ENCODE data around the gene CCDC141. TPM values are rescaled to one million over a fixed set of nuclear protein-coding genes. Genes with fewer than 3 reads are reported as not detected.

CCDC141 gene
- polyA plus RNA-seq, 2 of the 4 experiments (the other 2 are of a cell fraction): not detected

DNA sequence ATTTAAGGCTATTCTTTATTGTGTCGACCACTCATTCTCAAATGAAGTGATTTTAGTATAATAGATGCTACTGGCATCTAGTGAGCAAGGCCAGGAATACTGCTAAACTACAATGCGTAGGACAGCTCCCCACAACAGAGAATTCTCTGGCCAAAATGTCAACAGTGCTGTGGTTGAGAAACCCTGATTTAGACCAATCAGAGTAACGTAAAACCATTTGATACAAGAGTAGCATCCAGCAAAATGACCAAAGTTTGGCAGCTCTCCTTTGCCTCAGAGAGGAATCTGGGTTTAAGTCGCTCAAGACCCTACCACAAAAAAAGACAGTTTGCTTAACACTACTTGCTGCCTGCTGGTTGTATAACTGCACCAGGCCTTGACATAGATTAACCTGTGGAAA is 205.7 kb downstream of the CCDC141 start:
- no peak for ATAC-seq
- CTCF ChIA-PET: no interaction called here
- POLR2A ChIA-PET: no interaction called here
- no peaks in the 10 kb centered on the region for H3K9me3 ChIP-seq
- no peak overlapping the region for H3K4me2 ChIP-seq
- FAIRE-seq: no peak
- no peak overlapping the region for H3K27ac ChIP-seq
- no peak for DNase-seq (ENCODE audit: low read depth in 1 of 2, low spot score in 1 of 2)
- no peak overlapping the region for H3K4me3 ChIP-seq
- 33% methylated on average over 4 of the region's 4 CpGs for WGBS (ENCODE audit: missing lambda C conversion rate)
- no peak for TF ChIP-seq JUN (IDR thresholded peaks at IDR 0.05)
- no peak for TF ChIP-seq POLR2A (IDR thresholded peaks at IDR 0.05; ENCODE audit: low read length)
- no peak for TF ChIP-seq CBX8 (IDR thresholded peaks at IDR 0.05)
- no peak for TF ChIP-seq EP300 (IDR thresholded peaks at IDR 0.05)
- TF ChIP-seq FOSL2 (IDR thresholded peaks at IDR 0.05): no peak
- no peak for TF ChIP-seq FOSL2 (CRISPR knock-in tag; IDR thresholded peaks at IDR 0.05)
- no peak for TF ChIP-seq KDM5A (IDR thresholded peaks at IDR 0.05)
- no peak for TF ChIP-seq USF2 (IDR thresholded peaks at IDR 0.05)
- no peak for TF ChIP-seq HOXB5 (CRISPR knock-in tag; IDR thresholded peaks at IDR 0.05)
- TF ChIP-seq HEYL (CRISPR knock-in tag; IDR thresholded peaks at IDR 0.05): no peak
- TF ChIP-seq SREBF2 (IDR thresholded peaks at IDR 0.05): no peak
- H3K4me1 ChIP-seq: no peaks in the 10 kb centered on the region

- ChIA-PET POLR2A (no interaction called here), CTCF (no interaction called here)
- no peak for TF ChIP-seq HES2 (IDR thresholded peaks at IDR 0.05)
- no peak for TF ChIP-seq MAFK (IDR thresholded peaks at IDR 0.05; ENCODE audit: partially characterized antibody)
- TF ChIP-seq, protein P1, sequence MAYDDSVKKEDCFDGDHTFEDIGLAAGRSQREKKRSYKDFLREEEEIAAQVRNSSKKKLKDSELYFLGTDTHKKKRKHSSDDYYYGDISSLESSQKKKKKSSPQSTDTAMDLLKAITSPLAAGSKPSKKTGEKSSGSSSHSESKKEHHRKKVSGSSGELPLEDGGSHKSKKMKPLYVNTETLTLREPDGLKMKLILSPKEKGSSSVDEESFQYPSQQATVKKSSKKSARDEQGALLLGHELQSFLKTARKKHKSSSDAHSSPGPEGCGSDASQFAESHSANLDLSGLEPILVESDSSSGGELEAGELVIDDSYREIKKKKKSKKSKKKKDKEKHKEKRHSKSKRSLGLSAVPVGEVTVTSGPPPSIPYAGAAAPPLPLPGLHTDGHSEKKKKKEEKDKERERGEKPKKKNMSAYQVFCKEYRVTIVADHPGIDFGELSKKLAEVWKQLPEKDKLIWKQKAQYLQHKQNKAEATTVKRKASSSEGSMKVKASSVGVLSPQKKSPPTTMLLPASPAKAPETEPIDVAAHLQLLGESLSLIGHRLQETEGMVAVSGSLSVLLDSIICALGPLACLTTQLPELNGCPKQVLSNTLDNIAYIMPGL (CRISPR knock-in tag; IDR thresholded peaks at IDR 0.05; ENCODE audit: borderline replicate concordance): no peak
- no peak for TF ChIP-seq ZSCAN20 (CRISPR knock-in tag; IDR thresholded peaks at IDR 0.05)
- no peak for TF ChIP-seq RCOR1 (IDR thresholded peaks at IDR 0.05; ENCODE audit: low read depth, low read length)
- no peak for TF ChIP-seq FOXS1 (CRISPR knock-in tag; IDR thresholded peaks at IDR 0.05)
- TF ChIP-seq FOSL2 (IDR thresholded peaks at IDR 0.05): no peak
- no peak for TF ChIP-seq FOSL2 (CRISPR knock-in tag; IDR thresholded peaks at IDR 0.05)
- TF ChIP-seq CHD2 (IDR thresholded peaks at IDR 0.05; ENCODE audit: low read length, partially characterized antibody): no peak
- no peak overlapping the region for H3K27ac ChIP-seq
- no peak overlapping the region for H3K4me3 ChIP-seq
- no peaks in the 10 kb centered on the region for H3K4me1 ChIP-seq
- H3K9me3 ChIP-seq: no peaks in the 10 kb centered on the region
- 27% methylated on average over 1 of the region's 1 CpG for WGBS (ENCODE audit: missing lambda C conversion rate)
- H3K4me2 ChIP-seq: no peak overlapping the region
- ATAC-seq: no peak
- DNase-seq (ENCODE audit: low read depth in 1 of 2, low spot score in 1 of 2): no peak
- FAIRE-seq: no peak
Observed at GRCh38 chr2:178843697-178844096, 206.2 kb downstream of the CCDC141 start.

DNA sequence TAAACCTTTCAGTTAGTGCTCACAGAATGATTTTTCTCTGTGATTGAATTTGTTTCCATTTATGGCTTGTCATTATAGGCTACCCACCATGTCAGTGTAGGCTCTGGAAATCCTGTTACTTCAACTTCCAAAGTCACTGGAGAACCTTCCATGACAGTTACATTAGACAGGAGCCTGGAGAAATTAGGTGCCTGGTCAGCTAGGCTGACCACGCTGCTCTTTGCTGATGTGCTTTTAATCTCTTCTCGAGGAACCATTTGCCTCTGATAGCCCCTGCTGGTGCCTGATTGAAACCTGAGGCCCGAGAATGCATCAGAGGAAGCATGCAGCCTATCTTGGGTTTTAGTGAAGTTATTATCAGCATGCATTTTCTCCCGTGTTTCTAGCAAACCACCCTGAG is 213.1 kb downstream of the CCDC141 start:
- no peak for FAIRE-seq
- ChIA-PET CTCF (no interaction called here), POLR2A (no interaction called here)
- ATAC-seq: no peak
- Histone ChIP-seq H3K4me1 (no peaks in the 10 kb centered on the region), H3K4me3 (no peak overlapping the region), H3K27ac (no peak overlapping the region), H3K4me2 (no peak overlapping the region), H3K9me3 (no peaks in the 10 kb centered on the region)
- WGBS (ENCODE audit: missing lambda C conversion rate): 6% methylated on average over 4 of the region's 4 CpGs
- TF ChIP-seq CBX2 (IDR thresholded peaks at IDR 0.05; ENCODE audit: borderline replicate concordance, low read depth) (no peak), ESRRA (IDR thresholded peaks at IDR 0.05; ENCODE audit: borderline replicate concordance, low read length) (no peak), PBX3 (IDR thresholded peaks at IDR 0.05) (no peak), EHMT2 (IDR thresholded peaks at IDR 0.05; ENCODE audit: low read depth) (no peak)
- DNase-seq (ENCODE audit: low read depth in 1 of 2, low spot score in 1 of 2): no peak

Measured in A549 (cell line).